Stimulated activated CD8-positive, alpha-beta memory T cell treated with anti-CD3 and anti-CD28 coated beads, Interleukin-7, amount 100 ng/mL, for 24 hours (primary cell): Measurements from ENCODE around the gene BCL7B.
"Not testable (repeated sequence)": the region's sequence is repeated elsewhere in the genome, so short reads cannot be mapped to it uniquely, and the experiment has no call there.

Source experiments
- DNase-seq: peaks from one replicate; pipeline ENCODE4 v3.0.0-alpha.2; 2020; ENCODE audit warnings: low read depth

The BCL7B gene

DNA sequence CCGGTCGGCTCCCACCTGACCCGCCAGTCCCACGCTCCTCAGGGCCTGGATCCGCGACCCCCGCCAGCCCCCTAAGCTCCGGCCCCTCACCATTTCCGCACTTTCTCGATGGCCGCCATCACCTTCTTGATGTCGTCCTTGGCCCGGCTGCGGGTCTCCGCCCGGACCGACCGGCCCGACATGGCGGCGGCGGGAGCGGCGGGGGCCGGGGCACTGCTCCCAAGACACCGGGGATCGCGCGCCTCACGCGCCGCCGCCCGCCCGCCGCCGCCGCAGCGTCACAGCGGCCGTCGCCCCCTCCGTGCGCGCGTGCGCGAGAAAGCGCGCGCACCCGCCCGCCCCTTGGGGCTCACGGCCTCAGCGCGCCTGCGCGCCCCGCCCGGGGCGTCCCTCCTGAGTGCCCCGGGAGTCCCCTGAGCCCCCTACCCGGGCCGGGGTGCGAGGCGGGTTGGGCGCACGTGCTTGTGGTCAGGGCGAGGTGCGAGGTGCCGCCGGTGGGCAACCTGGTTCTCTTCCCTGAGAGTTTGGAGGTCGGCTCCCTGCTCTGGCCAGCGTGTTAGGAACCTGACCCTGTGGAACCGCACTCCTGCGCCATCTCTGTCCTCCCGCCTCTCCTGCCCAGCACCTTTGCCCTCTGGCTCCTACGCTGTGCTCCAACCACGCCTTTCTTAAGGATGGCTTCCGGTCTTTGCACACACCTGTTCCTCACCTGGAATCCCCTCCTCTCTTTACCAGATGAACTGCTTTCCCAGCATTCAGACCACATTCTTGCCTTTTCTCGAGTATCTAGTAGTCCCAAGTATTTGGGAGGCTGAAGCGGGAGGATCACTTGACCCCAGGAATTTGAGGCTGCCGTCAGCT lies at the start of gene BCL7B:
Gene BCL7B (minus strand): TSS at position 294 of the 861 bp plus-strand sequence. CDS start 112 bp downstream, at position 182.
- DNase-seq, result peak; percentile 45

DNA sequence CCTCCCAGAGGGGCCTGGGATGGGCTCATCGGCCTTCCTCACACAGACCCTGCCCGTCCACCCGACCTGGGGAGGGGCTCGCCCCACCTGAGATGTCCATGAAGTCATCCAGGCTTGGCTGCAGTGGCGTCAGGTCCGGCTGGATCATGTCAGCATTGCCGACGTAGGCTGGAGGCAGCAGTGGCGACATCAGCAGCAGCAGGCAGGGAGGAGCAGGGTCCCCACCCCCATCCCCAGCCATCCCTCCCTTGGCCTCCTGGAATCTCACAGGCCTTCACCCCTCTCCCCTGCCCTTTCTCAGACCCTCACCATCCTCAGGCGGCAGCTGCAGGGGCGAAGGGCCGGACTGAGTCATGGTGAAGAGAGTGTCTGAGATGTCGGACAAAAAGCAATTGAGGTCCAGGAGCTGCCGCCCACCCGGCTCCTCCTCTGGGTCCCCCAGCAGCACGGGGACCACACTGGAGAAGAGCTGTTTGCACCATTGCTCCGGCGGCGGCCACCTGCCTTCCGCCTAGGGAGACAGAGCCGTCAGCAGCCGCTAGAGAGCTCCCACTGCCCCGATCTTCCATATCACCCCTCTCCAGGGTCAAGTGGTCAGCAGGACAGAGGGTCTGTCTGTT lies 48.2 kb upstream of the BCL7B start:
- no peak for DNase-seq

DNA sequence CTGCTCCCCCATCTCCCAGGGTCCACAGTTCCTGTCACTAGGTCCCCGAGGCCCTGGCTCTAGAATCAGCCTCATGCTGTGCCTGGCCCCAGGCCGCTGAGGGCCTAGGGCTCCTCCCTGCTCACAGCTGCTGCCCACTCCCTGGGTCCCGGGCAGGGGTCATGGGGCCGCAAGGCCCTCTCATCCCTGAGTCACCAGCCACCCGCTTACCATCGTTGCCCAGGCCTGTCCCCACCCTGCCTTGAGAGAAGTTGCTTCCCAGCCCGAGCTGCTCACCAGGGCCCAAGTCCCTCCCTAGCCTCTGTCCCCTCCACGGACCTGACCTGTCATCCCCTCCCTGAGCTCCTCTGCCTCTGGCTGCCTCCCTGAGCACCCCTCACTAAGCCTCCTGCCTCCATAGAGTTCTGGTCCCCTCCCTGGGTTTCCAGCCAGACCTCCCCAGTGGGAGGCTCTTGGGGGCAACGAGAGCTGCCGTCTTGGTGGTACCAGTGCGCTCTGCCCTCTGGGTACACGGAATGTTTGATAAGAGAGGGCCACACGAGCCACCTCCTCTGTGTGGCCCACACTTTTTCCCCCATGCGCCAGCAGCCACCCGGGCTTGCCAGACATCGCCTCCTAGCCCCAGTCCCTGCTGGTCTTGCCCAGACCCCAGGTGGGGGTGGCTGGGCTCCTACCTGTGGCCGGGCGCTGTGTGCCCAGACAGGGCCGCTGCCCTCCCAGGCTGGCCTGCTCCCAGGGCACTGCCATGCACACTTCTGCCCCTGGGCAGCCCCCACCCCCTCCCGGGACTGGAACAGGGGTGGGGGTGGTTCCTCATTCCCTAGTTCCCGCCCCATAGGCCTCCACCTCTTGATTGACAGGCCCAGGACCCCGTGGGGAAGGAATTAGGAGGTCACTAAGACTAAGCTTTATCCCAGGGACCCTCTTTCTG lies 45.5 kb upstream of the BCL7B start:
- DNase-seq, result no peak

DNA sequence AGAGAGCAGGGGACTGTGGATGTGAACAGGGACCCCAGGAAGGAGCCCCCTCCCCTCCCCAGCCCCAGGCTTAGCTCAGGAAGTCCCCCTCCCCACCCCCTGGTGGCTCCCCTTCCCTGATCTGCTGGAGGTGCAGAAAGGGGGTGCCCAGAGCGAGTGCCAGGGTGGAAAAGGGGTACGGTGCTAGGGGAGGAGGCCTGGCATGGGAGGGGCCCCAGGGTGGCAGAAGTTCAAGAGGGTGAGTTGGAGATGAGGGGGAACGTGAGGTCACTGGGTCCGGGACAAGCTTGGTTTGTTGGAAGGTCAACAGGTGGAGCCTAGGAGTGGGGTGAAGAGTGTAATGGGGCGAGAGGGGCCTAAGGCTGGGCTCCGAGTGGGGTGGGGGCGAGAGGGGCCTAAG lies 42.4 kb upstream of the BCL7B start:
- DNase-seq, result no peak

DNA sequence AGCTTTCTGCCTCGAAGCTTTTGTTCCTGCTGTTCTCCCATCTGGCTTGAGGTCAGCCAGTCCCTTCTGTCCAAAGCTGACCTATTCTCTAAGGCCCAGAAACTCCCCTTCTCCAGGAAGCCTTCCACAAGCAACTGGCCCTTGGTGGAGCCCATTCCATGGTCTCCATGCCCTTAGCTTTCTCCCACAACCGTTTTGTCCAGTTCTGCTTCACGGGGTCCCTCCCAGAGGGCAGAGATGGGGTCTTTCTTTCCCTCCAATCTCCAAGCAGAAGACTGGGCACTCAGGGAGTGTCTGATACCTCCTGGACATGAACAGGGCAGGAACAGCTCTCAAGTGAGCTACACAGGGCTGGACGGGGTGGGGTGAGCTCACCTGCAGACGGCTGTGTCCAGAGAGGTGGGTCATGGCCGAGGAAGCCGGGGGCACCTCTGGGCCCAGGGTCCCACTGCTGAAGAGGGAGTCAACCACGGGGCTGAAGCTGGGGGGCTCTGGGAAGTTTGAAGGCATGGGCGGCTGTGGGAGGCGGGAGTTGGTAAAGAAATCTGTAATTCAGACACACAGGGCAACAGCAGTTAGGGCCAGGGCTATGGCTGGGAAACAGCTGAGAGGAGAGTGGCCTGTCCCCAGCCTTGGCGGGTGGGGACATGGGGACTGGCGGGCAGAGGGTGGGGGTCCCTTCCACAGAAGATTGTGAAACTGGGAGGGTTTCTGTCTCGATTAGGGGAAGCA lies 41.8 kb upstream of the BCL7B start:
- DNase-seq, result no peak

DNA sequence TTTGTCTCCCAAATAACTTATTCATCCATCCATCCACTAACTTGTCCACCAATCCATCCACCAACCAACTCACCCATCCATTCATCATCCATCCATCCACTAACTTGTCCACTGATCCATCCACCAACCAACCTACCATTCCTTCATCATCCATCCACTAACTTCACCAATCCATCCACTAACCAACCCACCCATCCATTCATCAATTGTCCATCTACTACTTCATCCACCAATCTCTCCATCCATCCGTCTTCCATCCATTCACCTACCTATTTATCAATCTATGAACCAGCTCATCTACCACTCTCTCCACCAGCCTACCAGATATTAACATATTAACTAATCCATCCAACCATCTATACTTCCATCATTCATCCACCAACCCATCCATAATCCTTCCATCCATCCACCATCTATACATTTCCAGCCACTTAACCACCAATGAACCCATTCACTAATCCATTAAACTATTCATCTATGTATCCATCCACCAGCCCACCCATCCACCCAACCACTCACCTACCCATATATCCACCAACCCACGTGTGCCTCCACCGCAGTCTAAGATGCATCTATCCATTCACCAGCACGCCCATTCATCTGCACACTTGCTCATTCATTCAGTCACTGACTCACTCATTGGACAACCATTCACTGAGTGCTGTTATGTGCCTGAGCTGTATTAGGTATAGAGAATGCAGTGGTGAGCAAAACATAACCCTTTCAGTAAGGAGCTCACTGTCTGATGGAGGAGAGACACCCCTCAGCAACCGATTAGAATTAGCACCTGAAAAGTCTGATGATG lies 40.7 kb upstream of the BCL7B start:
- no peak for DNase-seq

DNA sequence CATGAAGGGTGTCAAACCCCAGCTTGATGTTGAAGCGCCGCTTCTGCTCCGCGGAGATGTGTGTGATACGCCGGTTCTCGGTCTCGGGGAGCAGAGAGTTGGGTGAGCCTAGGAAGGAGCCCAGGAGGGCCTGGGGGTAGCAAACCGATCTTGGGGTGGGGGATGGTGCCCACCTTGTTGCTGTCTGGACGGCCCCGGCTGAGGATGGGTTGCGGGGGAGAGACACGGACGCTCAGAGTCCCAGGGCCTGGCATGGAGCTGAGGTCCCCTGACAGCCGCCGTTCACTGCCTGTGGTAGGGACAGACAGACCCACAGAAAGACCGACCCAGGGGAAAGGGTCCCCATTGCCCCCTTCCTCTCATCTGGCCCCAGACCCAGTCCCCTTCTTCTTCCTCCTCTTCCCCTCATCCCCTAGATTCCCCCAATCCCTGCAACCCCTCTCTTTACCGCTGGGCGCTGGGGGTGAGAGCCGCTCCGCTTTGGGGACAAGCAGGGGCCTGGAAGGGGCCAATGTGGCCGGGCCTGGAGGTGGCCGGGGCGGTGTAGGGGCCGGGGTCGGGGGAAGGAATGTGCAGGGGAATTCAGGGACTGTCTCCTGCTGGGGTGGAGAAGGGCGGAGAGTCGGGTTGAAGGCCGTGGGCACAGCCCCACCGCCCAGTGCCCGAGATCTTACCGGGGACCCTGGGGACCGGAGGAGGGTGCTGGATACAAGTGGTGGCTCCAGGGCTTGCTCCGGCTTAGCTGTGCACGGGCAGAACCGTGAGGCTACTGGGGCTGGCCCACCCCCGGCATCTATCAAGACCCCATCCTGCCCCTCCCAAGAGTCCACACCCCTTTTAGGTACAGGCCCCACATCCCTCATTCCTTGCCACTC lies 38.9 kb upstream of the BCL7B start:
- no peak for DNase-seq

DNA sequence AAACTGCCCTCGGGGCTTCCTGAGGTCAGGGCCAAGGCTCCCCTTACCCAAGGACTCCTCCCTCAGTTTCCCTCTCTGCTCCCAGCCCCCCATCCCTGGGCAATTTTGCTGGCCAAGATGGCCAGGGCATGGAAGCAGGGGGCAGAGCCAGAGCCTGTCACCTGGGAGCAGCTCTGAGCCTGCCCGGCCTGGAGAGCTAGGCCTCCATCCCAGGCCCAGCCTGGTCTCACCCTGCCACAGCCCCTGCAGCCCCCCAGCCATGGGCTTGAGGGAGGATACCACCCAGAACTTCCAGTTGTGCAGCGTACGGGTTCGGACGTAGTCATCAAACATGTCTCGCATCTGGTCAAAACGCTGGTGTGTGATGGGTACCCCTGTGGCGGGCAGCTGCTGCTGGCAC lies 37.9 kb upstream of the BCL7B start:
- DNase-seq, result no peak

DNA sequence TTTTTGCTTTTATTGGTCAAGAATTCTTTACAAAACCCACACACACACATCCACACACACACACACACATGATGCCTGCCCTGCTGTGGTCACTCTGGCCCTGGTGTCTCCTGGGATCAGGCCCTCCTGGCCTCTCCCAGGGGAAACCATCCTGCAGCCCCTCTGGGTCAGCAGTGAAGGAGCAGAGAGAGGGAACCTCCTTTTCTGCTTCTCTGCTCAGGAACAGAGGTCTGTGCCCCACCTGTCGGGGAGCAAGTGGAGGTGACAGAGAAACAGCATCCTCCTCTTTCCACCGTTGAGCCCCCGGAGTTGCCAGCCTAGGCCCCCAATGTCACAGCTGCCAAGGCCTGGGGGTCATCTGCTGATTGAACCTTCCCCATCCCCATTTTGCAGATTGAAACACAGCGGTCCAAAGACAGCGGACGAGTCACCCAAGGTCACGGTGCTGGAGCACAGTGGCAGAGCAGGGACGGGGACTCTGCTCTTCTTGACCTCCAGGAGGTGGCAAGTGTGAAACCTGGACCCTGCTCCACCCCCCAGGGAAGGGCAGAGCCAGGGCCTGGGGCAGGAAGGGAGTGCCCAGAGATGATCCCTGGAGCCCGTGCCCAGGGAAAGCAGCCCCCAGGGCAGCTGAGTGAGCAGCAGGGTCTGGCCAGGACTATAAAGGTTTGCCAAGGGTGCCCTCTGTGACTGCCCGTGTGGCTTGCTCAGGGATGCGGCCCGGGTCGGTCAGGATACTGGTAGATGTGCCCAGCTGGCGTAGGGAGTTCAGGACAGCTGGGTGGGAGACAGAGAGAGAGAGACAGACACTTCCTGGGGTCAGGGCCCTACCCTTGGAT lies 35.9 kb upstream of the BCL7B start:
- no peak for DNase-seq

DNA sequence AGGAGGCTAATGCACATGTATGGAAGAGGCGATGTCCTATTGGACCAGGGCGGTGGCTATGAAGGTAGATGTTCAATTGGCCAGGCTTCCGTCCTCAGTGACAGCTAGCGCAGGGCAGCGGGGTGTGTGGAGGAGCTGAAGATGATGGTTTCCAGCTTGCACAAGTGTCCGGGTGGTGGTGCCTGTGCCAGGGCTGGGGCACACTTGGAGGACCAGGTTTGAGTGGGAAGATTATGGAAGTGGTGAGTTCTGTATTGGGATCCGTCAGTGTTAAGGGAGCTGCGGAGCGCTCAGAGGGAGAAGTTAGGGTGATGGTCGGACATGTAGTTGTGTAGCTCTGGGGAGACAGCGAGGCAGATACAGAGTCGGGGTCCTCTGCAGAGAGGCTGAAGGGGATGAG lies 29.4 kb upstream of the BCL7B start:
- DNase-seq, result no peak

DNA sequence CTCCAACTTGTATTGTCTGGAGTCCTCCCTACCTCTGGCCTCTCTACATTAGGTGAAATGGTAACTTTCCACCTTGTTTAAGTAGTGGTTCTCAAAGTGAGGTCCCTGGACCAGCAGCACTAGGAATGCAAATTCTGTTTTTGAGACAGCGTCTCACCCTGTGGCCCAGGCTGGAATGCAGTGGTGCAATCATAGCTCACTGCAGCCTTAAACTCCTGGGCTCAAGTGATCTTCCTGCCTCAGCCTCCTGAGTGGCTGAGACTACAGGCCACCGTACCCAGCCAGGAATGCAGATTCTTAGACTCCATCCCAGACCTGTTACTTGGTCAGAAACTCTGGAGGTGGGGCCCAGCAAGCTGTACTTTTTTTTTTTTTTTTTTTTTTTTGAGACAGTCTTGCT lies 27.7 kb upstream of the BCL7B start:
- DNase-seq, result no peak

DNA sequence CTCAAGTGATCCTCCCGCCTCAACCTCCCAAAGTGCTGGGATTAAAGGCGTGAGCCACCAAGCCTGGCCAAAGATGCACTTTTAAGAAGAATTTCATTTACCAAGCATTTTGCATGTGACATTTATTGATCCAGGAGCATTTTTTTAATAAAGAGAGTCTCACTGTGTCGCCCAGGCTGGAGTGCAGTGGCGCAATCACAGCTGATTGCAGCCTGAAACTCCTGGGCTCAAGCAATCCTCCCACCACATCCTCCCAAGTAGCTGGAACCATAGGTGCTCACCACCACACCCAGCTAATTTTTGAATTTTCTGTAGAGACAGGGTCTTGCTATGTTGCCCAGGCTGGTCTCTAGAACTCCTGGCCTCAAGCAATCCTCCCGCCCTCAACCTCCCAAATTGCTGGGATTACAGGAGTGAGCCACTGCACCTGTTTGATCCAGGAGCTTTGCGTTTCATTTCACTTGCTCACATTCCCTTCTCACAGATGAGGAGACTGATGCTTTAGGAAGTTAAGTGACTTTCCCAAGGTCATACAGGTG lies 25.2 kb upstream of the BCL7B start:
- DNase-seq, result no peak

DNA sequence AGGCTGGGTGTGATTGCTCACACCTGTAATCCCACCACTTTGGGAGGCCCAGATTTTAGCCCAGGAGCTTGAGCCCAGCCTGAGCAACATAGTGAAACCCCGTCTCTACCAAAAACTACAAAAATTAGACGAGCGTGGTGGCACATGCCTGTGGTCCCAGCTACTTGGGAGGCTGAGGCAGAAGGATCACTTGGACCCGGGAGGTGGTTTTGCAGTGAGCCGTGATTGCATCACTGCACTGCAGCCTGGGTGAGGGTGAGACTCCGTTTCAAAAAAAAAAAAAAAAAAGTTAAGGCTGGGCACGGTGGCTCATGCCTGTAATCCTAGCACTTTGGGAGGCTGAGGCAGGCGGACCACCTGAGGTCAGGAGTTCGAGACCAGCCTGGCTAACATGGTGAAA lies 23.5 kb upstream of the BCL7B start:
- not testable (repeated sequence) for DNase-seq

DNA sequence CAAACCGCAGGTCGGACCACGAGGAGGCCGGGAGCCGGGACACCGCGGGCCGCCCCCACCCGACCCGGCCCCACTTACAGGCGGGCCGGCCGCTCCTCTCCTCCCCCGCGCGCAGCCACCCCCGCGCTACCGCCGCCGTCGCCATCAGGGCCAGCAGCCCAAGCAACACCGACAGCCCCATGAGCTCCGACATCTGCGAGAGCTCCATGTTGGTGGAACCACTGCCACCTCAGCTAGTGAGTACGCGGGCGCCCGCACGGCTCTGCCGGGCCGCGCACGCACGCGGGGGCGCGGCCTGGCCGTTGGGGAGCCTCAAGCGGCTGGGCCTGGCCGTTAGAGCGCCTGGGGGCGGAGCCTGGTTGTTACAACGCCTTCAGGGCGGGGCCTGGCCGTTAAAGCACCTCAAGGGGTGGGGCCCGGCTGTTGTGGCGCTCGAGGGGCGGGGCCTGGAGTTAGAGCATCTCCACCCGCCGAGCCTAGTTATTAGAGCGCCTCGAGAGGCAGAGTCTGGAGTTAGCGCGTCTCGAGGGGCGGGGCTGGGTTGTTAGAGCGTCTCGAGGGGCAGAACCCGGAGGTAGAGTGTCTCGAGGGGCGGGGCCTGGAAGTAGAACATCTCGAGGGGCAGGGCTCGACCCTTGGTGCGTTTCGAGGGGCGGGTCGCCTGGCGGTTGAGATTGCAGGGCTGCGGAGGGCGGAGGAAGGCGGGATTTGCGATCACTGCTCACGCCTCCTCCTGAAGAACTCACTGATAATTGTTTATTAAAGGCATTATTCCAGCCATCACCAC lies 21.0 kb upstream of the BCL7B start, which contains the start of gene TBL2:
Gene TBL2 (minus strand): TSS at position 238 of the 787 bp plus-strand sequence. CDS start 30 bp downstream, at position 208.
- DNase-seq, result peak; percentile 96

DNA sequence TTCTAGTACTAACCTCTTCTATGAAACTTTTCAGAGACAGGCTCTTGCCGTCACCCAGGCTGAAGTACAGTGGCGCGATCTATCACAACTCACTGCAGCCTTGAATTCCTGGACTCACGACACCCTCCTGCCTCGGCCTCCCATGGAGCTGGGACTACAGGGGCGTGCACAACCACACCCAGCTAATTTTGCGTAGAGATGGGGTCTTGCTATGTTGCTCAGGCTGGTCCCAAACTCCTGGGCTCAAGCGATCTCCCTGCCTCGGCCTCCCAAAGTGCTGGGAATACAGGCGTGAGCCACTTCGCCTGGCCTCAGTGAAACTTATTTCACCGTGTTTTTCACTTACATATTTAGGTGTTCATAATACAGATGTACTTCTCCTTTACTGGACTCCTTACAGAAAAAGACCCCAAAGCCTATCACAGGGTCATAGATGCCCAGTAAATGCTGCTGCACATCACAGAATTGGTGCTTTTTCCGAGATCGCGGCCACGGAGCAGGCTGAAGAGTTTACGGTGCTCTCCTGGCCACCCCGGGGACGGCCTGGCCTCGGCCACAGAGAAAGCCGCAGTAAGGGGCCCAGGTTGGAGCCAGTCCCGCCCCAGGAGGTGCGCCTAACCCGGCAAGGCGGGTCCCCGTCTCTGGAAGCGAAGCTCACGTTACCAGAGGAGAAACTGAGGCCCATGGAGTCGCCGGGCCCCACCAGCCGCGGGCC lies 20.3 kb upstream of the BCL7B start:
- no peak for DNase-seq

DNA sequence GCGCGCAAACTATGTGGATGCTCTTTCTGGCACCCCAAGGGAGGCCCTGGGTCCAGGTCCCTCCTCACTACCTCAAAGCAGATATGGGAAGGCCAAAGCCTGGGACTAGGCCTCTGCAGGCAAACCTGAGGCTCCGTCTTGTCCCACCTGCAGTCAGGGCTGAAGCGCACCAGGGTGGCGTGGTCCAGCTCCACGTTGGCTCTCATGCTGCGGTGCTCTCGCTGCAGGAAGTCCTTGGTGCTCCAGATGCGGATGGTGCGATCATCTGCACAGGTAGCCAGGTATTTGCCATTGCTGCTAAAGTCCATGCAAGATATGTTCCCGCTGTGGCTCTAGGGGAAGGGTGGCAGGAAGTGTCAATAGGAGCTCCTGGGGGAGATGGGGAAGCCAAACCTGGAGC lies 16.3 kb upstream of the BCL7B start:
- no peak for DNase-seq

DNA sequence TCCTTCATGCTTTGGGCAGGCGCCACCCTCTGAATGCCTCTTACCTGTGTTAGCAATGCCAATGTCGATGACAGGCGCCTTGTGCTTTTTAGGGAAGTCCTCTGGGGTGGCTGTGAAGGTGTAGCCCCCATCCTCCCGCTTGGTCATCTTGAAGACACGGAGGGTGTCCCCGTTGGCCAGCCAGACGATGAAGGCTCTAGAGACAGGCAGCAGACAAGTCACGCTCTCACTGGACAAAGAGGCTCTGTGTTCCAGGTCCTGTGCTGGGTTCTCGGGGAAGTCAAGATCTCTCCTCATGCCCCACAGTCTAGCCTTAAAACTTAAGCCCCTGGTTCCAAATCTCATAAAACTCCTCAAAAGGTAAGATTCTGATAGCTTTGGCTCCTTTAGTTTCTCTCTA lies 15.8 kb upstream of the BCL7B start:
- DNase-seq, result no peak
